ENCODE measurements around the gene BNIP5.
"Not testable (repeated sequence)": the region's sequence is repeated elsewhere in the genome, so short reads cannot be mapped to it uniquely, and the experiment has no call there.

BNIP5 gene

GRCh38 chr6:36364669-36365479 is 28.2 kb upstream of the BNIP5 start:
- no peak for DNase-seq

GRCh38 chr6:36364061-36364635 is 27.5 kb upstream of the BNIP5 start:
- not testable (repeated sequence) for DNase-seq

- DNase-seq: not testable (repeated sequence)
Measured at GRCh38 chr6:36363371-36363752, 26.7 kb upstream of the BNIP5 start.

GRCh38 chr6:36362551-36363370 is 26.1 kb upstream of the BNIP5 start:
- DNase-seq: no peak

GRCh38 chr6:36361071-36361470 is 24.4 kb upstream of the BNIP5 start:
- DNase-seq: no peak

GRCh38 chr6:36360241-36361054 is 23.8 kb upstream of the BNIP5 start:
- DNase-seq: no peak

- DNase-seq: no peak
Measured at GRCh38 chr6:36358226-36358915, 21.7 kb upstream of the BNIP5 start.

GRCh38 chr6:36357872-36358225 is 21.2 kb upstream of the BNIP5 start:
- DNase-seq: no peak

- DNase-seq: no peak
Measured at GRCh38 chr6:36355819-36356218, 19.1 kb upstream of the BNIP5 start.

- DNase-seq: no peak
Measured at GRCh38 chr6:36353411-36353915, 16.8 kb upstream of the BNIP5 start.

- no peak for DNase-seq
Measured at GRCh38 chr6:36352477-36353157, 15.9 kb upstream of the BNIP5 start.

GRCh38 chr6:36350681-36351571 is 14.2 kb upstream of the BNIP5 start:
- no peak for DNase-seq

GRCh38 chr6:36350082-36350481 is 13.4 kb upstream of the BNIP5 start:
- no peak for DNase-seq

GRCh38 chr6:36349240-36349639 is 12.6 kb upstream of the BNIP5 start:
- no peak for DNase-seq

- no peak for DNase-seq
Measured at GRCh38 chr6:36347621-36348020, 10.9 kb upstream of the BNIP5 start.

GRCh38 chr6:36346486-36347273 is 10.0 kb upstream of the BNIP5 start:
- DNase-seq: no peak

GRCh38 chr6:36345681-36346466 is 9.2 kb upstream of the BNIP5 start:
- no peak for DNase-seq

- DNase-seq: no peak
Measured at GRCh38 chr6:36343109-36343680, 6.5 kb upstream of the BNIP5 start.
